GM04503 (cell line): ENCODE measurements around the gene MDM2.
A peak's percentile ranks its signal among the peaks of the same experiment; 100 is the strongest.
"Not testable (repeated sequence)": the region's sequence is repeated elsewhere in the genome, so short reads cannot be mapped to it uniquely, and the experiment has no call there.

ENCODE experiments used
- DNase-seq: peaks from one replicate; pipeline ENCODE4 v3.0.0-alpha.2; 2012; ENCODE audit warnings: low read depth

MDM2 gene

GRCh38 chr12:68827895-68828671, 20.1 kb downstream of the MDM2 start:
- DNase-seq = no peak

- no peak for DNase-seq
Observed at GRCh38 chr12:68828672-68829068, 20.7 kb downstream of the MDM2 start.

- DNase-seq = no peak
Observed at GRCh38 chr12:68831272-68831671, 23.3 kb downstream of the MDM2 start.

- peak; percentile 14 for DNase-seq
Observed at GRCh38 chr12:68831751-68832503, 23.9 kb downstream of the MDM2 start.

GRCh38 chr12:68832504-68832867, 24.5 kb downstream of the MDM2 start:
- no peak for DNase-seq

GRCh38 chr12:68833508-68833907, 25.5 kb downstream of the MDM2 start:
- DNase-seq = no peak

GRCh38 chr12:68835333-68835908, 27.4 kb downstream of the MDM2 start:
- no peak for DNase-seq

GRCh38 chr12:68837215-68837614, 29.2 kb downstream of the MDM2 start:
- DNase-seq = no peak

GRCh38 chr12:68838046-68838886, 30.3 kb downstream of the MDM2 start:
- no peak for DNase-seq

- DNase-seq = no peak
Observed at GRCh38 chr12:68839183-68840147, 31.5 kb downstream of the MDM2 start.

GRCh38 chr12:68841175-68841574, 33.2 kb downstream of the MDM2 start:
- DNase-seq = not testable (repeated sequence)

GRCh38 chr12:68841717-68842116, 33.7 kb downstream of the MDM2 start:
- no peak for DNase-seq

- no peak for DNase-seq
Observed at GRCh38 chr12:68842123-68842522, 34.1 kb downstream of the MDM2 start.

GRCh38 chr12:68842784-68843567, 35.0 kb downstream of the MDM2 start:
- no peak for DNase-seq

- DNase-seq = no peak
Observed at GRCh38 chr12:68844318-68844745, 36.4 kb downstream of the MDM2 start.

- no peak for DNase-seq
Observed at GRCh38 chr12:68844788-68845695, 37.1 kb downstream of the MDM2 start.

GRCh38 chr12:68846811-68847210, 38.8 kb downstream of the MDM2 start:
- DNase-seq = no peak

GRCh38 chr12:68850390-68850789, 42.4 kb downstream of the MDM2 start:
- DNase-seq = no peak
